Measurements from ENCODE around the gene MYO1D.

MYO1D gene

DNA sequence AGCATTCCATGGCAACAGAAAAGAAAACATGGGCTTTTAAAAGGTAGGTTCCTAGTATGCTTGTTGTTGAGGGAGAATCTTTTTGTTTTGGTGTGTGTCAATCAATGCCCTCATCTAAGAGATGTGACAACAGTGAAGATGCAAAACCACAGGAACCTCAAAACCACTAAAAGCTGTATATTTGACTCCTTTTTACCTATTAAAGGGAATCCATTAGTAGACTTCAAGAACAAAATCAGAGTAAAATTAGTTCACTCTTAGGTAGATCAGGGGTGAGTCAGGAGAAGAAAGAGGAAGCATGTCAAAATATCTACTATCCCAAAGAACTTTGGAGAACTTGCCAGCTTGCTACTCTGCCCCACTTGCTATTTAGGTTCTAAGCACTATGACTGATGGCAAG, 301.1 kb downstream of the MYO1D start:
- no peak overlapping the region for H3K4me3 Mint-ChIP-seq
- peaks cover 10% of the 10 kb centered on the region for H3K4me1 Mint-ChIP-seq

DNA sequence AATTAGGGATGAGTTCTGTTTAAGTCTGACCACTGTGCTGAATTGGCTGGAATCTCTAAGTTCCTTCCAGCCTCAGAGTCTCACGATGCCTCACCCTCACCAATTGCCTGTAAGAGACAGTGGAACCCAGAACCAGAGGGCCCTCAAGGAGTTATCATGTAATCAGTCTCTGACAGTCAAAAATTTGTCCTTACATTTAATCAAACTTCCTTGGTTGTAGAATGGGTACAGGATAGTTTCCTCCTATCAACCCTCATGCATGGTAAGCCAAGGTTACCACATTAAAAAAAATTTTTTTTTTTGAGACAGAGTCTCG, 306.9 kb downstream of the MYO1D start:
- Mint-ChIP-seq H3K9me3 (no peaks in the 10 kb centered on the region), H3K4me1 (peaks cover 8% of the 10 kb centered on the region), H3K27me3 (no peaks in the 10 kb centered on the region), H3K27ac (no peak overlapping the region), H3K36me3 (peaks cover 3% of the 10 kb centered on the region), H3K4me3 (no peak overlapping the region)

More for the DNA sequence above, 301.1 kb downstream of the MYO1D start:
- H3K36me3 Mint-ChIP-seq, result peaks cover 2% of the 10 kb centered on the region
- H3K9me3 Mint-ChIP-seq, result peaks cover 3% of the 10 kb centered on the region
- no peaks in the 10 kb centered on the region for H3K27me3 Mint-ChIP-seq
- H3K27ac Mint-ChIP-seq, result no peak overlapping the region

DNA sequence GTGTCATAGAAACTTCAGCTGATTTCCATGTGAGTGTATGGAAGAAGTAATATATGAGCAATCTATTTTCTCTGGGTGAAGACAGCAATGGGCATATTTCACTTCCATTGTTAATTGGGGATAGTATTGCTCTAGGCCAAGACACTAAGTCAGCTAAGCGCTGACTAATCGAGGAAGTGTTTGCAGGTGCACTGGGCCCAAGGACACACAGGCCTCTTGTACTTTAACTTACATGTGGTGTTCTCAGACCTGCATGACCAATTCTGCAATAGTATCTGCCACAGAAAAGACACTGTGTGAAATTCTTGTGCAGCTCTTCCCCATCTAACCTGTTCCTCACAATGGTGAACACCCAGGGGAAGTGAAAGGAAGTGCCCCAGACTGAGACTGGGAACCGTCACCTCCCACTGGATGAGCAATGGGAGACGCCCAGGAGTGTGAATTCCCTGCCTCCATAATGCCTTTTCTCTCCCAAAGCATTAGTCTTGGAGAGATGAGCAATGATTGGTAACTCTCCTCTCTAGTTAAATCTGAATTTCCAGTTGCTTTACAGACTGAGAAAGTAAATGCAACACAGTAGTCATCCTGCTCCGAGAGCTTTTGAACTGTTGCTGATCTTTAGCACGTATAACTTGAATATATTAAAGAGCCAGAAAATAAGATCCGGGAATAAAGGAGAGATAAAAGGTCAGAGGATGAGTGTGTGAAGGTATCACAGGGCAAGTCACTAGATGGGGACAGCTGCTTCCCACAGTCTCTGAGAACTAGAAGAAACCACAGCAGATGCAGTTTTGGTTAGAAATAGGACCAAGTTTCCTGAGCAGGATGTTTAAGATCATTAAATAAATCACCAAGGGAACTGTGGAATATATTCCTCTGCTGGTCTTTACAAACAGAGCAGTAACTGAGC, 307.5 kb downstream of the MYO1D start:
- Mint-ChIP-seq H3K36me3 (peaks cover 3% of the 10 kb centered on the region), H3K27me3 (no peaks in the 10 kb centered on the region), H3K27ac (no peak overlapping the region), H3K9me3 (no peaks in the 10 kb centered on the region), H3K4me1 (peaks cover 10% of the 10 kb centered on the region), H3K4me3 (no peak overlapping the region)

DNA sequence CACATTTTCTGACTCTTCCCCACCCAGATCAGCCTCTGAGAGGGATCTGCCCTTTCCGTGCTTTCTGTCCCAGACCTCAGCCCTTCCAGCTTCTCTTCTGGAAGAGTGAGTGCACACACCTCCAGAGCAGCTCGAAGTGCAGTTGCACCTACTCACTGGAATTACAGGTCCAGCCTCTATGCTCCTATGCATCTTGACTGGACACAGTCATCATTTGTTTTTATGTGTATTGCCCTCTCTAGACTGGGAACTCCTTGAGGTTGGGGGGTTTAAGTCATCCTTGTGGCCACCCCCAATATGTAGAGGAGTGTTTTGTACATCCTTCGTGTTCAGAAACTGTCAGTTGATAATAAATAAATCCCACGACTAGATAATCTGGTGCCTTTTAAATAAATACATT, 308.2 kb downstream of the MYO1D start:
- no peak overlapping the region for H3K27ac Mint-ChIP-seq
- no peaks in the 10 kb centered on the region for H3K9me3 Mint-ChIP-seq
- no peaks in the 10 kb centered on the region for H3K27me3 Mint-ChIP-seq
- peaks cover 15% of the 10 kb centered on the region for H3K4me1 Mint-ChIP-seq
- H3K36me3 Mint-ChIP-seq, result peaks cover 3% of the 10 kb centered on the region
- no peak overlapping the region for H3K4me3 Mint-ChIP-seq

DNA sequence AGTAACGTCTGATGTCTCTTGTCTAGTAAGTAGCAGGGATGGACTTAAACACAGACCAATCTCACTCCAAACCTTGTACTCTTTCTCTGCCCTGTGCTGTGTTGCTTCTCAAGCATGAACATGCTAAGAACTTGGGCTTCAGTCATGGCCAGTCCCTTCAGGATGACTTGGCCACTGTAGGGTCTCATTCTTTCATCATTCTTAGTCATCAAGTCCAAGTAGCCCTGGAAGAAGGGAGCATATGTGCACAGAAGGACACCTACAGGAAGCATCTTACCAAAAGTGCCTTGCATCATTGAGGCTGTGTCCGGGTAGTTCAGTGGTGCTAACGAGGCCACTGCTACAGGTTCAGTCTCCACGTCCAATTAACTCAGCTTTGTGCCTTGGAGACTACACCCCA, 309.4 kb downstream of the MYO1D start:
- Mint-ChIP-seq H3K9me3 (no peaks in the 10 kb centered on the region), H3K4me1 (peaks cover 15% of the 10 kb centered on the region), H3K4me3 (no peak overlapping the region), H3K27me3 (no peaks in the 10 kb centered on the region), H3K36me3 (peaks cover 3% of the 10 kb centered on the region), H3K27ac (no peak overlapping the region)

DNA sequence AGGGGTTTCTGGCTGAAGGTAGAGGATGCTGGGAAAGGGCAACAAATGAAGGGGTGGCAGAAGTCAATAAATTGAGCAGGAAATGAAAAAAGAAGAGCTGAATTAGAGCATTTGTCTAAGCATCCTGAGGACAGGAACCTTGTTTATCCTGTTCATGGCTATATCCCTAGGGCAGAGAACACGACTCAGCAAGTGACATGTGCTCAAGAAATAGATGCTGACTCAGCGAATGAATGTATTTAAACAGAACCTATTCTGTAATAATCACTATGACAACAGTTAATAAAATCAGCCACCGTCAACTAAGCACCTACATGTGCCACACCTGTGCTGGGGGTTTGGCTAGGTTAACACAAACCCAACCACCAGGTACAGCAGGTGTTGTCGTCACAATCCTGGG, 309.8 kb downstream of the MYO1D start:
- Mint-ChIP-seq H3K9me3 (no peaks in the 10 kb centered on the region), H3K27me3 (no peaks in the 10 kb centered on the region), H3K27ac (no peak overlapping the region), H3K36me3 (peaks cover 3% of the 10 kb centered on the region), H3K4me3 (no peak overlapping the region), H3K4me1 (peaks cover 15% of the 10 kb centered on the region)

DNA sequence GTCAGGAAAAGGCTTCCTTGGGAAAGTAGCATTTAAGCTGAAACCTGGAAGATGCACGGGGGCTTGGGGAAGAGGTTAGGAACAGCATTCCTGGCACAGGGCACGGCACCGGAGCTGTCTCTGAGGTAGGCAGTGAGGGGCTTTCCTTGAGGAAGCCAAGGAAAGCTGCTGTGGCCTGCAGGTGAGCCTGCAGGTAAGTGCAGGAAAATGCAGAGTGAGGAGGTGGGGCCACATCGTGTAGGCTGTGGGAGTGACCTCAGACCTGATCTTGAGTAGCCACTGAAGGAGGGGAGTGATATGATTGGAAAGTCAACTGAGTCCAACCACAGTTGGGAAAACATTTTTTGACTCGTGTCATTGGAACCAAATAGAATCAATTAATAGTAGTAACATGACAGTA, 310.6 kb downstream of the MYO1D start:
- Mint-ChIP-seq H3K4me1 (peaks cover 15% of the 10 kb centered on the region), H3K4me3 (no peak overlapping the region), H3K27me3 (no peaks in the 10 kb centered on the region), H3K9me3 (no peaks in the 10 kb centered on the region), H3K27ac (no peak overlapping the region), H3K36me3 (peaks cover 3% of the 10 kb centered on the region)

DNA sequence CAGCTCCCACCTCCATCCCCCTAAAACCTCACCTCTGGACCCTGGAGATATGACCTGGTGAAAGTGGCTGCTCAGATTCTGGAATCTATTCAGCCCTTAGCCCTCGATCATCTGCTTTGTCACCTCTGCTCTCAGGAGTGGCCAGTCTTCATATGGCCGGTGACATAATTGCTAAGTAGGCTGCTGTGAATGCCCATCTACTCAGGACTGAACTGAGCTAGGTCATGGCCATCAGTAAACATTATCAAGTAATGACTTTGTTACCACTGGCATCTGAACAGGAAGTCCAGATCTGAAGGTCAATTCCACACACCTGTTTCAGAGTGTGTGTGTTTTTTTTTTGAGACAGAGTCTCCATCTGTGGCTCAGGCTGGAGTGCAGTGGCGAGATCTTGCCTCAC, 311.5 kb downstream of the MYO1D start:
- Mint-ChIP-seq H3K4me3 (no peak overlapping the region), H3K4me1 (peaks cover 15% of the 10 kb centered on the region), H3K9me3 (no peaks in the 10 kb centered on the region), H3K27me3 (no peaks in the 10 kb centered on the region), H3K27ac (no peak overlapping the region), H3K36me3 (peaks cover 3% of the 10 kb centered on the region)

DNA sequence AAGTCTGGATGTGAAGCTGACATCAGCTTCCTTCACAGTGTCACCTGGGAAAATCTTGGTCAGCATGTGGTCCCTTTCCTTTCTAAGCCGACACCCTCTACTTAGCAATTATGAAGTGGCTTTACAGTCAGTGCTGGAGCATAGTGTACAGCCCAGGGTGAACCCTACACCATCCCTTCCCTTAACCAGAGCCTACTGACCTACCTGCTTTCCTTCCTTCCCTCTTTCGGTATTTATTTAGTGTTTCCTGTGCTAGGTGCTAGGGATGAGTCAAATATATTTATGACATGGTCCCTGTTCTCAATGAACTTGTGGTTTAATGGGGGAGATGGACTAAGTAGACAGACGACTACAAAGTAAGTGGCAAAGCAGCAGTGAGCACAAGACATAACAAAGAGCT, 312.6 kb downstream of the MYO1D start:
- H3K27ac Mint-ChIP-seq, result peak overlapping the region; percentile 15
- H3K27me3 Mint-ChIP-seq, result no peaks in the 10 kb centered on the region
- H3K4me3 Mint-ChIP-seq, result no peak overlapping the region
- H3K36me3 Mint-ChIP-seq, result peaks cover 3% of the 10 kb centered on the region
- H3K9me3 Mint-ChIP-seq, result no peaks in the 10 kb centered on the region
- peaks cover 10% of the 10 kb centered on the region for H3K4me1 Mint-ChIP-seq

DNA sequence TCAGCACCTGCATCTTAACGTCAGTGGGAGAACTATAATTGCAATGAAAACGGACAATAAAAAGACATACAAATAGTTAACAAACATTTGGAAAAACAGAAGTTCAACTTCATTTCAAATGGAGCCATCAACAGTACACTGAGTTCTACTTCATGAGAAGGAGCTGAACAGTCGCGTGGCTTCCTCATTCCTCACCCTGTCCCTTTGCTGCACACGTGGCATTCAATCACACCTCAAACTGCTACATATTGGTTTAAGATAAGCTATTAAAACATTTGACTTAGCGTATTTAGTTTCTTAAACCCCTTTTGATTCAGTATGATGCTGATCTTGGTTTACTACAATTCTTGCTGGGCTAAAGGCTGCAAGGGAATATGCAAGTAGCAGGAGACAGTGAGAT, 313.3 kb downstream of the MYO1D start:
- Mint-ChIP-seq H3K36me3 (peaks cover 3% of the 10 kb centered on the region), H3K4me3 (no peak overlapping the region), H3K9me3 (no peaks in the 10 kb centered on the region), H3K27ac (no peak overlapping the region), H3K4me1 (peaks cover 18% of the 10 kb centered on the region), H3K27me3 (no peaks in the 10 kb centered on the region)

DNA sequence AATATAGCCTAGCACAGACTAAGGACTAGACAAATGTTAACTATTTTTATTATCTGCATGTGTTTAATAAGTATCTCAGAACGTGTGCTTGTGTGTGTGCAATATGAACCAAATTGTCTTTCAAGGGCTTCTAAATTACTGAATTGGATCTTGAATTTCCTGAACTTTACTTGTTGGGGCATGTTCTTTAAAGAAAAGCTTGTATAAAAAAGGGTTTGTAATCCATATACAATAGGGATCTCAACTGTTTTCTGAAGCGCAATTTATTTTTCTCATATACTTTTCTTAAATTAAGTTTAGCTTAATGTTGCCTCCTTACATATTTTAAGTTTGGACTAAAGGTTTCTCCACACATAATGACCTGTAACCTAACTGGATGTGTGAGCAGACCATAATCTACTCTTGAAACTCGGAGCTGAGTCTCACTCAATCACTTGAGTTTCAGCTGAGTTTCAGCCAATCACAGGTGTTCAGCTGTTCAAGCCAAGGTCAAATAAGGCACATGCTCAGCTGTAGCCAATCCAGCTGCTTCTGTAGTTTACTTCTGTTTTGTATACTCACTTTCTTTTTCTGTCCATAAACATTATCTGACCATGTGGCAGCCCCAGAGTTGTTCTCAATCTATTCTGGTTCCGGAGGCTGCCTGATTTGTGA, 317.8 kb downstream of the MYO1D start:
- Mint-ChIP-seq H3K27me3 (no peaks in the 10 kb centered on the region), H3K27ac (peak overlapping the region; percentile 68), H3K4me1 (peaks cover 32% of the 10 kb centered on the region), H3K9me3 (no peaks in the 10 kb centered on the region), H3K36me3 (no peaks in the 10 kb centered on the region), H3K4me3 (no peak overlapping the region)

DNA sequence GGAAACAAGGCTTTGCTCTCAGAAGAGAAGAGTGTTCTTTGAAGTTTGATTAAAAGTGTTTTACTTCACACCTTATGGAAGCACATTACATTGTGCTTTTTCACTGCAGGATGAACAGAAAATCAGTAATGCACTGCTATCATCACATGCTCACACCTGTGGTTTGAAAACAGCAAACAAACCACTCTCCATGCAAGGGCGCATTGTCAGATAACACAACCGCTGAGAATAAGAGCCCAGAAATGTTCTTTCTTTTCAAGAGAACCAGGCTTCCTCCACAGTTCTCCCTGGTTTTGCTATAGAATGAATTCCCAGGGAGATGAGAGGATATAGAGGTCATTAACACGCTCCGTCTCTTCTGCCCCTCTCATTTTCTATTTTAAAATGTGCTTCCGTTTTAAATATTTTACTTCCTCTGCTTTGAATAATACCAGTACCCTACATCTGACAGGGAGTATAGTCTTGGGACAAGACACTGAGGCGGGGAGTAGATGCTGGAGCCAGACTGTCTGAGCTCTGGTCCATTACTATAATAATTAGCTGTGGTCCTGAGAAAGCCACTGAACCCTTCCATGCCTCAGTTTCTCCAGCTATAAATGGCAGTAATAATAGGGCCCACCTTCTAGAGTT, 318.5 kb downstream of the MYO1D start:
- H3K27me3 Mint-ChIP-seq, result no peaks in the 10 kb centered on the region

DNA sequence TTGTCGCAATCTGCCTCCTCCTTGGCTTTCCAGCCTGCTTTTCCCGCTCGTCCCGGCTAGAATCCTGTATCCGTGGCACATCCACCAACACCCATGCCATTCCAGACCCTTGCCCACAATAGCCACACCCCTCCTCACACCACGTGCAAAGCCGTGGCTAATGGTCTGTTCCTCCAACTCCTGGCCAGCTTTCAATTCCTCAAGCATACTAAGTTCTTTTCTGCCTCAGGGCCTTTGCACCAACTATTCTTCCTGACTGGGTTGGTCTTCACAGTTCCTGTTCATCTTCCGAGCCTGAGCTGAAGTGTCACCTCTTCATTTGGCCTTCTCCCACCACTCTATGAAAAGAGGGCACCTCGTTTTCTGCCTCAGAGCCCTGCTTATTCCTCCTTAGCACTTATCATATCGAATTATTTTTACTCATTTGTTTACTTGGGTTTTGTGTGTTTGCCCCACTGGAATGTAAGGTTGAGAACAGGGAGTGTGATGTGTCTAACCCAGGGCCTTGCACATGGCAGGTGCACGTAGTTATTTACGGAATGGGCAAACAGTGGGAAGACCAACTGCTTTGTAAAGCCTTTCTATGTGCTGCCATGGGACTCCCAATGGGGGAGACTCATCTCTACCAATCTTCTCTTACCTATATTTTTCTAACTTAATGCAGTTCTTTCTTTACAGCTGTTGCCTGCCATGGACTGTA, 321.2 kb downstream of the MYO1D start:
- Mint-ChIP-seq H3K4me1 (peaks cover 62% of the 10 kb centered on the region), H3K27me3 (no peaks in the 10 kb centered on the region), H3K27ac (no peak overlapping the region), H3K36me3 (no peaks in the 10 kb centered on the region), H3K9me3 (no peaks in the 10 kb centered on the region), H3K4me3 (no peak overlapping the region)

More for the DNA sequence above, 318.5 kb downstream of the MYO1D start:
- Mint-ChIP-seq H3K27ac (peak overlapping the region; percentile 84), H3K4me1 (peaks cover 37% of the 10 kb centered on the region), H3K4me3 (peak overlapping the region; percentile 33), H3K9me3 (no peaks in the 10 kb centered on the region), H3K36me3 (no peaks in the 10 kb centered on the region)

DNA sequence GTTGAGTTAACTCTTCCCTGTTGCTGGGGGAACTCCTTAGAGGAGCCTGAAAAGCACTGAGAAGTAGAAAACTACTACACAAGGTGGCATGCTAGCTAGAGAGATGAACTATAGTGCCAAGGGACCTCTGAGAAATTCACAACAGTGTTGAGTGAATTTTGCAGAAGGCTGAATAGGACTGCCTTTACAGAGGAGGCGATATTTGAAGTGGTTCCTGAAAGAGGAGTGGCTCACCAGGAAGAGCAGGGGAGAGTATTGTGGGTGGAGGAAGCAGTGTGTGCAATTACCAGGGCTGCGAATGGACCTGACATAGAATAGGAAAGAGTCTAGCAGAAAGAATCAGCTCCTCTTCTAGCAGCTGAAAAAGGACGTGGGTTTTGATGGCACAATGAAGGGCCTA, 323.8 kb downstream of the MYO1D start:
- no peak overlapping the region for H3K27ac Mint-ChIP-seq
- H3K4me3 Mint-ChIP-seq, result no peak overlapping the region
- no peaks in the 10 kb centered on the region for H3K36me3 Mint-ChIP-seq
- H3K4me1 Mint-ChIP-seq, result peaks cover 53% of the 10 kb centered on the region
- H3K9me3 Mint-ChIP-seq, result no peaks in the 10 kb centered on the region
- H3K27me3 Mint-ChIP-seq, result no peaks in the 10 kb centered on the region

DNA sequence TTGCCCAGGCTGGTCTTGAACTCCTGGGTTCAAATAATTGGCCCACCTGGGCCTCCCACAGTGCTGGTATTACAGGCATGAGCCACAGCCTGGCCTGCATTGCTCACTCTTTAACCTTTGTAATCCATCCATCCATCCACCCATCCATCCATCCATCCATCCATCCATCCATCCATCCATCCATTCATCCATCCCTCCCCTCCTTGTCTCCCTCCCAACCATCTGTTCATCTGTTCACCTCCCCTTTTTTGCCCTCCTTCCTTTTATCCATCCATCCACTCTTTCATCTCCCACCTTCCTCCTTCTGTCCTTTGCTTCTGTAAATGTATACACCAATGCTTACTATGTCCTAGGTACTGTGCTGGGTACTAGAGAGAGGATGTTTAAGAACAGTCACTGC, 324.6 kb downstream of the MYO1D start:
- H3K4me1 Mint-ChIP-seq, result peaks cover 49% of the 10 kb centered on the region
- H3K9me3 Mint-ChIP-seq, result no peaks in the 10 kb centered on the region
- H3K4me3 Mint-ChIP-seq, result no peak overlapping the region
- H3K27me3 Mint-ChIP-seq, result no peaks in the 10 kb centered on the region
- no peak overlapping the region for H3K27ac Mint-ChIP-seq
- no peaks in the 10 kb centered on the region for H3K36me3 Mint-ChIP-seq

Data from activated naive CD4-positive, alpha-beta T cell treated with anti-CD3 and anti-CD28 coated beads, Interleukin-2, amount 50 U/mL, for 24 hours (primary cell).